ENCODE data around the gene TRAPPC8.
"Not testable (repeated sequence)": the region's sequence is repeated elsewhere in the genome, so short reads cannot be mapped to it uniquely, and the experiment has no call there.

TRAPPC8 gene

DNA sequence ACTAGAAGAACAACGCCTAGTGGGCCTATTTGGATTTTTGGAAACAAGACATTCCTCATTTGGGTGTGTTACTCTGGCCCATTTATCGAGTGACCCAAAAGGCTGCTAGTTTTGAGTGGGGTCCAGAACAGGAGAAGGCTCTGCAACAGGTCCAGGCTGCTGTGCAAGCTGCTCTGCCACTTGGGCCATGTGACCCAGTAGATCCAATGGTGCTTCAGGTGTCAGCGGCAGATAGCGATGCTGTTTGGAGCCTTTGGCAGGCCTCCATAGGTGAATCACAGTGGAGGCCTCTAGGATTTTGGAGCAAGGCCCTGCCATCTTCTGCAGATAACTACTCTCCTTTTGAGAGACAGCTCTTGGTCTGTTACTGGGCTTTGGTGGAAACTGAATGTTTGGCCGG lies 143.7 kb downstream of the TRAPPC8 start:
- not testable (repeated sequence) for H2AFZ ChIP-seq (ENCODE audit: insufficient read depth, low read length, poor library complexity); H2AK5ac ChIP-seq (ENCODE audit: low read length); DNase-seq; H2BK12ac ChIP-seq (ENCODE audit: low read length); H3K36me3 ChIP-seq (ENCODE audit: control insufficient read depth in 1 of 2, insufficient read depth in 2 of 2, low read length in 2 of 2); H2BK120ac ChIP-seq (ENCODE audit: insufficient read depth, low read length, poor library complexity); H3K14ac ChIP-seq (ENCODE audit: low read length); H3K18ac ChIP-seq (ENCODE audit: low read length); H2BK5ac ChIP-seq (ENCODE audit: low read depth, low read length, poor library complexity); H4K91ac ChIP-seq (ENCODE audit: low read depth, low read length); H3K79me1 ChIP-seq (ENCODE audit: low read length); H3K4me2 ChIP-seq (ENCODE audit: low read length); H4K12ac ChIP-seq (ENCODE audit: low read depth, low read length); H3K27me3 ChIP-seq (ENCODE audit: insufficient read depth, low read length); H3K9ac ChIP-seq (ENCODE audit: low read length); H3K27ac ChIP-seq (ENCODE audit: low read depth, low read length); H3K4ac ChIP-seq (ENCODE audit: low read depth, low read length); H3K9me3 ChIP-seq (ENCODE audit: insufficient read depth, low read depth, low read length); H3K79me2 ChIP-seq (ENCODE audit: control insufficient read depth, insufficient read depth, low read length, poor library complexity); H4K8ac ChIP-seq (ENCODE audit: low read depth, low read length); H3K4me3 ChIP-seq (ENCODE audit: low read depth, low read length); H3K4me1 ChIP-seq (ENCODE audit: control insufficient read depth in 1 of 2, insufficient read depth in 2 of 2, low read length in 2 of 2); H3K23ac ChIP-seq (ENCODE audit: low read length)
- WGBS (ENCODE audit: extremely low coverage, insufficient coverage, insufficient read length), result no CpG with 5 or more reads among the region's 5 CpGs

DNA sequence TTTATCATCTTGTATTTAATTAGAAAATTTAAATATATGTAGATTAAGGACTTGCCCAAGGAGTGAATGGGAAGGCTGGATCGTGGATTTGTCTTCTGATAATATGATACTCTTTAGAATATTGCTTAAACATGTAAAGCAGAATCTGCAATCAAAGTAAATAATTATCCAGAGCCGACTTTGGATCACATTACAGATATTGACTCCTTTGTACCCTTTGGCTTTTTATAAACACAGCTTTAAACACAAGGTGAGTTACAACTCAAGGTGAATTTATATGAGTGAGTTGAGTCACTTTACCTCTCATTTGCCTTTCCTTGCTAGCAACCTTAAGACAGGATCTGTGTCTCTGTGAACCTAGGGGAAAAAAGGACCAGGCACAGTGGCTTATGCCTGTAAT lies 144.5 kb downstream of the TRAPPC8 start:
- H3K4ac ChIP-seq (ENCODE audit: low read depth, low read length), result no peak overlapping the region
- H2AK5ac ChIP-seq (ENCODE audit: low read length), result no peak overlapping the region
- no peak overlapping the region for H3K4me2 ChIP-seq (ENCODE audit: low read length)
- no peak overlapping the region for H4K8ac ChIP-seq (ENCODE audit: low read depth, low read length)
- no peak overlapping the region for H2BK5ac ChIP-seq (ENCODE audit: low read depth, low read length, poor library complexity)
- no peaks in the 10 kb centered on the region for H3K4me1 ChIP-seq (ENCODE audit: control insufficient read depth in 1 of 2, insufficient read depth in 2 of 2, low read length in 2 of 2)
- H4K12ac ChIP-seq (ENCODE audit: low read depth, low read length), result no peak overlapping the region
- no CpG with 5 or more reads among the region's 2 CpGs for WGBS (ENCODE audit: extremely low coverage, insufficient coverage, insufficient read length)
- H3K23ac ChIP-seq (ENCODE audit: low read length), result no peak overlapping the region
- H3K27ac ChIP-seq (ENCODE audit: low read depth, low read length), result no peak overlapping the region
- H3K4me3 ChIP-seq (ENCODE audit: low read depth, low read length), result no peak overlapping the region
- H3K9ac ChIP-seq (ENCODE audit: low read length), result no peak overlapping the region
- no peaks in the 10 kb centered on the region for H3K79me2 ChIP-seq (ENCODE audit: control insufficient read depth, insufficient read depth, low read length, poor library complexity)
- H2BK12ac ChIP-seq (ENCODE audit: low read length), result no peak overlapping the region
- no peak overlapping the region for H3K14ac ChIP-seq (ENCODE audit: low read length)
- no peak overlapping the region for H2AFZ ChIP-seq (ENCODE audit: insufficient read depth, low read length, poor library complexity)
- no peak overlapping the region for H2BK120ac ChIP-seq (ENCODE audit: insufficient read depth, low read length, poor library complexity)
- H3K27me3 ChIP-seq (ENCODE audit: insufficient read depth, low read length), result no peaks in the 10 kb centered on the region
- no peak for DNase-seq
- no peak overlapping the region for H3K18ac ChIP-seq (ENCODE audit: low read length)
- no peaks in the 10 kb centered on the region for H3K79me1 ChIP-seq (ENCODE audit: low read length)
- H3K9me3 ChIP-seq (ENCODE audit: insufficient read depth, low read depth, low read length), result no peaks in the 10 kb centered on the region
- H3K36me3 ChIP-seq (ENCODE audit: control insufficient read depth in 1 of 2, insufficient read depth in 2 of 2, low read length in 2 of 2), result no peaks in the 10 kb centered on the region
- no peak overlapping the region for H4K91ac ChIP-seq (ENCODE audit: low read depth, low read length)

DNA sequence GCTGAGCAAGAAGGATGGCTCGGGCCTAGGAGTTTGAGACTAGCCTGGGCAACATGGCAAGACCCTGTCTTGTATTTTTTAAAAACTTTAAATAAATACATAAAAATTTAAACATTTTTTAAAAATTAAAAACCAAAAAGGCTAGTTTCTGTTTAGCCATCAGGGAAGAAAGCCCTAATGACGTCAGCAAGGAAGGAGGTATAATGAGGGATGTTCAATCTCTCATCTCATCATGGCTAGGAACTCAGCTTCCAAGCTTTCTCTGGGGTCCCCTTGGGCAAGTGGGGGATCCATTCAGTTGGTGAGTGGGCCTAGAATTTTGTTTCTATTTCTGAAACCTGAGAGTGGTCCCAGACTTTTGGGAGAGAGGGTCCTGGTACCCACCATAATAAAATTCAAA lies 147.2 kb downstream of the TRAPPC8 start:
- Histone ChIP-seq H3K79me2 (ENCODE audit: control insufficient read depth, insufficient read depth, low read length, poor library complexity) (no peaks in the 10 kb centered on the region), H4K91ac (ENCODE audit: low read depth, low read length) (no peak overlapping the region), H3K23ac (ENCODE audit: low read length) (no peak overlapping the region), H3K36me3 (ENCODE audit: control insufficient read depth in 1 of 2, insufficient read depth in 2 of 2, low read length in 2 of 2) (no peaks in the 10 kb centered on the region), H3K79me1 (ENCODE audit: low read length) (no peaks in the 10 kb centered on the region), H3K4me2 (ENCODE audit: low read length) (no peak overlapping the region), H3K9me3 (ENCODE audit: insufficient read depth, low read depth, low read length) (no peaks in the 10 kb centered on the region), H3K14ac (ENCODE audit: low read length) (no peak overlapping the region), H3K4me1 (ENCODE audit: control insufficient read depth in 1 of 2, insufficient read depth in 2 of 2, low read length in 2 of 2) (no peaks in the 10 kb centered on the region), H3K4me3 (ENCODE audit: low read depth, low read length) (no peak overlapping the region), H2AK5ac (ENCODE audit: low read length) (no peak overlapping the region), H2AFZ (ENCODE audit: insufficient read depth, low read length, poor library complexity) (no peak overlapping the region), H3K27ac (ENCODE audit: low read depth, low read length) (no peak overlapping the region), H2BK120ac (ENCODE audit: insufficient read depth, low read length, poor library complexity) (no peak overlapping the region), H3K27me3 (ENCODE audit: insufficient read depth, low read length) (no peaks in the 10 kb centered on the region), H3K4ac (ENCODE audit: low read depth, low read length) (no peak overlapping the region), H3K18ac (ENCODE audit: low read length) (no peak overlapping the region), H4K12ac (ENCODE audit: low read depth, low read length) (no peak overlapping the region), H3K9ac (ENCODE audit: low read length) (no peak overlapping the region), H4K8ac (ENCODE audit: low read depth, low read length) (no peak overlapping the region), H2BK12ac (ENCODE audit: low read length) (no peak overlapping the region), H2BK5ac (ENCODE audit: low read depth, low read length, poor library complexity) (no peak overlapping the region)
- WGBS (ENCODE audit: extremely low coverage, insufficient coverage, insufficient read length), result no CpG with 5 or more reads among the region's 2 CpGs
- DNase-seq, result no peak

DNA sequence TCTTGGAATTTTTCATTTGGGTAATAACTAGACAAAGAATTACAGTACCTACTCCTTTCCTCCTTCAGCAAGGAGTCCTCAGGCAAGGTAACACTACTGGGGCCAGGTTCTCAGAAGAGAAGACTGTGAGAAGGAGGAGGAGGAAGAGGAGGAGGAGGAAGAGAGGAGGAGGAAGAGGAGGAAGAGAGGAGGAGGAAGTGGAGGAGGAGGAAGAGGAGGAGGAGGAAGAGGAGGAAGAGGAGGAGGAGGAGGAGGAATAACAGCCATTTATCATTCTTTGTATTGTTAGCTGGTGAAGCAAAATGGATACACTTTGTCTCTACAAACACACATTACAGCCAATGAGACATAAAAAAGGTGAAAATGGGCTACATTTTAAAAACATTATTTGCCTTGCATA lies 149.4 kb downstream of the TRAPPC8 start:
- Histone ChIP-seq H4K8ac (ENCODE audit: low read depth, low read length) (no peak overlapping the region), H3K9ac (ENCODE audit: low read length) (no peak overlapping the region), H3K18ac (ENCODE audit: low read length) (no peak overlapping the region), H3K79me1 (ENCODE audit: low read length) (no peaks in the 10 kb centered on the region), H4K91ac (ENCODE audit: low read depth, low read length) (no peak overlapping the region), H3K27ac (ENCODE audit: low read depth, low read length) (no peak overlapping the region), H3K36me3 (ENCODE audit: control insufficient read depth in 1 of 2, insufficient read depth in 2 of 2, low read length in 2 of 2) (no peaks in the 10 kb centered on the region), H3K9me3 (ENCODE audit: insufficient read depth, low read depth, low read length) (no peaks in the 10 kb centered on the region), H3K14ac (ENCODE audit: low read length) (no peak overlapping the region), H2AK5ac (ENCODE audit: low read length) (no peak overlapping the region), H2BK5ac (ENCODE audit: low read depth, low read length, poor library complexity) (no peak overlapping the region), H3K4me1 (ENCODE audit: control insufficient read depth in 1 of 2, insufficient read depth in 2 of 2, low read length in 2 of 2) (peaks cover 0 to 2% of the 10 kb centered on the region in 2 experiments), H3K4ac (ENCODE audit: low read depth, low read length) (no peak overlapping the region), H2AFZ (ENCODE audit: insufficient read depth, low read length, poor library complexity) (no peak overlapping the region), H3K23ac (ENCODE audit: low read length) (no peak overlapping the region), H3K79me2 (ENCODE audit: control insufficient read depth, insufficient read depth, low read length, poor library complexity) (no peaks in the 10 kb centered on the region), H3K27me3 (ENCODE audit: insufficient read depth, low read length) (no peaks in the 10 kb centered on the region), H2BK12ac (ENCODE audit: low read length) (no peak overlapping the region), H3K4me2 (ENCODE audit: low read length) (no peak overlapping the region), H2BK120ac (ENCODE audit: insufficient read depth, low read length, poor library complexity) (no peak overlapping the region), H4K12ac (ENCODE audit: low read depth, low read length) (no peak overlapping the region), H3K4me3 (ENCODE audit: low read depth, low read length) (no peak overlapping the region)
- no peak for DNase-seq

DNA sequence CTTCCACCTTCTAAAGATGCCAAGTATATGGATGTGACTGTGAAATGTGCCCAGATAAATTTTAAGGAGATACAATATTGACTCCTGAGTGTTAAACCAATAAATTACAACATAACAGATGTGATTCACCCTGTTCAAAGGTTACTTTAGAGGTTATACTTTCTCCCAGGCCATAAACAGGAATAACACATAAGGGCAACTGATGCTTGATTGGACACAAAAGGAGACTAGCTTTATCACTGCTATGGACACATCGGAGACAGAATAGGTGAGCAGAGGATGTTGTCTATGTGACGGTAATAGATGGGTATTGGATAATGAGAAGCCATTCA lies 150.4 kb downstream of the TRAPPC8 start:
- H2BK120ac ChIP-seq (ENCODE audit: insufficient read depth, low read length, poor library complexity), result no peak overlapping the region
- H3K18ac ChIP-seq (ENCODE audit: low read length), result no peak overlapping the region
- no peak overlapping the region for H3K9ac ChIP-seq (ENCODE audit: low read length)
- no peak for DNase-seq
- no peaks in the 10 kb centered on the region for H3K9me3 ChIP-seq (ENCODE audit: insufficient read depth, low read depth, low read length)
- no peaks in the 10 kb centered on the region for H3K27me3 ChIP-seq (ENCODE audit: insufficient read depth, low read length)
- no peak overlapping the region for H2BK5ac ChIP-seq (ENCODE audit: low read depth, low read length, poor library complexity)
- no peak overlapping the region for H3K23ac ChIP-seq (ENCODE audit: low read length)
- no peak overlapping the region for H4K8ac ChIP-seq (ENCODE audit: low read depth, low read length)
- H3K79me1 ChIP-seq (ENCODE audit: low read length), result no peaks in the 10 kb centered on the region
- H3K27ac ChIP-seq (ENCODE audit: low read depth, low read length), result no peak overlapping the region
- H3K4me1 ChIP-seq (ENCODE audit: control insufficient read depth in 1 of 2, insufficient read depth in 2 of 2, low read length in 2 of 2), result peaks cover 0 to 2% of the 10 kb centered on the region in 2 experiments
- no peaks in the 10 kb centered on the region for H3K79me2 ChIP-seq (ENCODE audit: control insufficient read depth, insufficient read depth, low read length, poor library complexity)
- no peak overlapping the region for H3K4me2 ChIP-seq (ENCODE audit: low read length)
- no peak overlapping the region for H2BK12ac ChIP-seq (ENCODE audit: low read length)
- no peak overlapping the region for H3K4ac ChIP-seq (ENCODE audit: low read depth, low read length)
- H3K4me3 ChIP-seq (ENCODE audit: low read depth, low read length), result no peak overlapping the region
- H3K36me3 ChIP-seq (ENCODE audit: control insufficient read depth in 1 of 2, insufficient read depth in 2 of 2, low read length in 2 of 2), result no peaks in the 10 kb centered on the region
- H2AFZ ChIP-seq (ENCODE audit: insufficient read depth, low read length, poor library complexity), result no peak overlapping the region
- no CpG with 5 or more reads among the region's 2 CpGs for WGBS (ENCODE audit: extremely low coverage, insufficient coverage, insufficient read length)
- H2AK5ac ChIP-seq (ENCODE audit: low read length), result no peak overlapping the region
- no peak overlapping the region for H4K91ac ChIP-seq (ENCODE audit: low read depth, low read length)
- no peak overlapping the region for H4K12ac ChIP-seq (ENCODE audit: low read depth, low read length)
- no peak overlapping the region for H3K14ac ChIP-seq (ENCODE audit: low read length)
